ENCODE data around the gene SAFB. TPM values are rescaled to one million over a fixed set of nuclear protein-coding genes. Genes with fewer than 3 reads are reported as not detected.

Gene SAFB
- polyA plus RNA-seq (67.3 and 89.8 TPM in 2 replicates), polyA minus RNA-seq (116 and 125 TPM in 2 replicates)

GRCh38 chr19:5622465-5623396 is at the start of gene SAFB, which contains the start of gene SAFB2:
TSS of gene SAFB (plus strand) at chr19:5623083. CDS start at chr19:5623206, 123 bp downstream.
TSS of gene SAFB2 (minus strand) at chr19:5622776. CDS start at chr19:5622715, 61 bp downstream.
- H3K9ac ChIP-seq (ENCODE audit: low read length), result peak within 1 kb of the TSS; percentile 99
- H3K27ac ChIP-seq (ENCODE audit: low read length), result peak within 1 kb of the TSS; percentile 99
- H3K79me2 ChIP-seq (replicated peaks; ENCODE audit: insufficient read depth, low read length), result peaks cover 89% of the 10 kb centered on the region
- TF ChIP-seq CTCF (IDR thresholded peaks at IDR 0.05; ENCODE audit: poor library complexity, severe bottlenecking) (no peak), POLR2AphosphoS5 (IDR thresholded peaks at IDR 0.05) (peak; percentile 86), SMC3 (conservative IDR thresholded peaks at IDR 0.05; ENCODE audit: poor library complexity) (no peak), RAD21 (conservative IDR thresholded peaks at IDR 0.05) (peak; percentile 34), TAF1 (IDR thresholded peaks at IDR 0.05; ENCODE audit: low read depth) (peak; percentile 99), EP300 (conservative IDR thresholded peaks at IDR 0.05; ENCODE audit: poor library complexity, severe bottlenecking) (no peak), MXI1 (conservative IDR thresholded peaks at IDR 0.05; ENCODE audit: poor library complexity, severe bottlenecking) (peak; percentile 88), REST (IDR thresholded peaks at IDR 0.05; ENCODE audit: borderline replicate concordance) (peak; percentile 91), EZH2 (IDR thresholded peaks at IDR 0.05; ENCODE audit: borderline replicate concordance, insufficient read depth, low read length, poor library complexity, severe bottlenecking) (no peak)
- no peaks in the 10 kb centered on the region for H3K36me3 ChIP-seq (ENCODE audit: insufficient read depth, low read length)
- H2AFZ ChIP-seq (ENCODE audit: low read depth, low read length), result peak within 1 kb of the TSS; percentile 70
- H4K20me1 ChIP-seq (ENCODE audit: insufficient read depth), result peaks cover 17% of the 10 kb centered on the region
- H3K9me3 ChIP-seq (ENCODE audit: low read length), result no peaks in the 10 kb centered on the region
- no peaks in the 10 kb centered on the region for H3K9me2 ChIP-seq (ENCODE audit: insufficient read depth, low read length)
- H3F3A ChIP-seq (ENCODE audit: insufficient read depth, low read length, poor library complexity, severe bottlenecking), result peaks cover 4% of the 10 kb centered on the region
- no peaks in the 10 kb centered on the region for H3K27me3 ChIP-seq (ENCODE audit: insufficient read depth, low read depth, low read length)
- peak within 1 kb of the TSS; percentile 96 for H3K4me2 ChIP-seq (ENCODE audit: low read length)
- H3K4me3 ChIP-seq (ENCODE audit: low read length), result peak within 1 kb of the TSS; percentile 75

- Histone ChIP-seq H3K9ac (ENCODE audit: low read length) (no peak overlapping the region), H3K4me3 (ENCODE audit: low read length) (no peak overlapping the region), H3K27ac (ENCODE audit: low read length) (no peak overlapping the region), H4K20me1 (ENCODE audit: insufficient read depth) (no peaks in the 10 kb centered on the region), H2AFZ (ENCODE audit: low read depth, low read length) (no peak overlapping the region), H3K27me3 (ENCODE audit: insufficient read depth, low read depth, low read length) (no peaks in the 10 kb centered on the region), H3K9me2 (ENCODE audit: insufficient read depth, low read length) (no peaks in the 10 kb centered on the region), H3K36me3 (ENCODE audit: insufficient read depth, low read length) (no peaks in the 10 kb centered on the region), H3K79me2 (replicated peaks; ENCODE audit: insufficient read depth, low read length) (no peaks in the 10 kb centered on the region), H3K9me3 (ENCODE audit: low read length) (no peaks in the 10 kb centered on the region), H3F3A (ENCODE audit: insufficient read depth, low read length, poor library complexity, severe bottlenecking) (no peaks in the 10 kb centered on the region), H3K4me2 (ENCODE audit: low read length) (no peak overlapping the region)
- no peak for TF ChIP-seq CTCF (IDR thresholded peaks at IDR 0.05; ENCODE audit: poor library complexity, severe bottlenecking)
- TF ChIP-seq TAF1 (IDR thresholded peaks at IDR 0.05; ENCODE audit: low read depth), result no peak
- no peak for TF ChIP-seq RAD21 (conservative IDR thresholded peaks at IDR 0.05)
- no peak for TF ChIP-seq EP300 (conservative IDR thresholded peaks at IDR 0.05; ENCODE audit: poor library complexity, severe bottlenecking)
- no peak for TF ChIP-seq SMC3 (conservative IDR thresholded peaks at IDR 0.05; ENCODE audit: poor library complexity)
- no peak for TF ChIP-seq REST (IDR thresholded peaks at IDR 0.05; ENCODE audit: borderline replicate concordance)
- no peak for TF ChIP-seq EZH2 (IDR thresholded peaks at IDR 0.05; ENCODE audit: borderline replicate concordance, insufficient read depth, low read length, poor library complexity, severe bottlenecking)
Observed at GRCh38 chr19:5575590-5575989, 47.3 kb upstream of the SAFB start.
